Retinal pigment epithelial cell (primary cell): ENCODE data around the gene VEZF1.

ENCODE experiments used
- DNase-seq: peaks from one replicate; pipeline ENCODE4 v3.0.0-alpha.2; 2010; ENCODE audit warnings: low read depth
- H3K4me3 ChIP-seq: 2 replicates; pipeline ENCODE4 v1.5.1; 2011; ENCODE audit warnings: mild to moderate bottlenecking, low read length, control low read depth, moderate library complexity
- CTCF ChIP-seq: conservative IDR thresholded peaks from 2 replicates; pipeline ENCODE4 v1.5.1; 2011; ENCODE audit warnings: low read depth, low read length, control low read depth, inconsistent platforms

The VEZF1 gene

DNA sequence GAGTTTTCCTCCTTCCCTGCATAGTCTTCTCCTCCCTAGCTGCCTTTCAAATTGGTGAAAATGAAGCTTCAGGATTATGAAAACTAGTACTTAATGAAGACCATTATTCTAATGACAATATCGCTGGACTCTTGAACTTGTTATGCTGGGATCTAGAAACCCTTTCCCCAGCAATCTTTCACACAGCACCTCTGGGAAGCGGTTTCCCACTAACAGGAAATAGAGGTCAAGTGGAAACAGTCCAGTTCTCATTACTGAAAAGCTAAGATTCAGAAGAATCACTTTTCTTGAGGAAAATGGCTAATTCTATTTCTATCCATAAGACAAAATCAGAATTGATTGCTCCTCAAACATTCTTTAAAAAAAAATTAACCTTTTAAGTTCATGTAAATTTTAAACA lies 2.0 kb upstream of the VEZF1 start:
- H3K4me3 ChIP-seq = no peak overlapping the region
- no peak for DNase-seq
- TF ChIP-seq CTCF = no peak

DNA sequence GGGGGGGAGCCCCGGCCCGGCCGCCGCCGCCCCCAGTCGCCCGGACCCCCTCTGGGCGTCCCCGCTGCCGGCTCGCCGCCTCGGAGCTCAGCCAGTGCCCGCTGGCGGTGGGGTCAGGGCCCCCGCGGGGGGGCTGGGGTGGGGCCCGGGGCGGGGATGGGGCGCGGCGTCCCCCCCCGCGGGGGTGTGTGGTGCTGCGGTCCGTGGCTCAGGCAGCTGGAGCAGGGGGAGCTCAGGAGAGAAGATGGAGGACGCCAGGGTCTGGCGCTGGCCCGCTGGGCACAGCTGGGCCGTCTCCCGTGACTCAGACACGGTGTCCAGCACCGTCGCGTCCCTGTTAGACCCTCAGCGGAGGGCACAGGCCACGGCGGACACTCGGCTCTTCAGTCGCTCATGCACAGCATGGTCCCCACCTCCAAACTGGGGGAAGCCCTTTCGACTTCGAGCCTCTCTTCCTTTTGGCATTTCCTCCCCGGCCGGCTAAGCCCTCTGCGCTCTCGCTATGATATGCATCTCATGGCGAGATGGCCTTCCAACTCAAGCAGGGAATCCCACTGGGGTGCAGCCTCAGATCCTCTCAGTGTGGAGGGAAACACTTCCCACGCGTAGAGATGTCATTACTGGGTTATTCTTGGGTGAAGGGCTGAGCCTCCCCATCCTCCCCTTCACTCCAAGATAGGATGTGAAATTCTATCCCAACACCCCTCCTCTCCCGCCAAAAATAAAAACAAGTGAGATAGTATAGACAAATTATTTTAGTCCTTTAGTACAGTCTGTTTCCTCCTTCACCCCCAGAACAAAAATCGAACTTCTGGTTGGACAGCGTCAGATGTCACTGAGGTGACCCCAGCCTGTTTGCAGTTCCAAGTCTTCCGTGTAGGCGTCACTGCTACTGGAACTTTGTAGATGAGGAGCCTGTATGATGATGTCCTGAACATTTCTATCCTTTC lies 522 bp upstream of the VEZF1 start:
- no peak for TF ChIP-seq CTCF
- no peak for DNase-seq
- H3K4me3 ChIP-seq = peak overlapping the region; percentile 63

DNA sequence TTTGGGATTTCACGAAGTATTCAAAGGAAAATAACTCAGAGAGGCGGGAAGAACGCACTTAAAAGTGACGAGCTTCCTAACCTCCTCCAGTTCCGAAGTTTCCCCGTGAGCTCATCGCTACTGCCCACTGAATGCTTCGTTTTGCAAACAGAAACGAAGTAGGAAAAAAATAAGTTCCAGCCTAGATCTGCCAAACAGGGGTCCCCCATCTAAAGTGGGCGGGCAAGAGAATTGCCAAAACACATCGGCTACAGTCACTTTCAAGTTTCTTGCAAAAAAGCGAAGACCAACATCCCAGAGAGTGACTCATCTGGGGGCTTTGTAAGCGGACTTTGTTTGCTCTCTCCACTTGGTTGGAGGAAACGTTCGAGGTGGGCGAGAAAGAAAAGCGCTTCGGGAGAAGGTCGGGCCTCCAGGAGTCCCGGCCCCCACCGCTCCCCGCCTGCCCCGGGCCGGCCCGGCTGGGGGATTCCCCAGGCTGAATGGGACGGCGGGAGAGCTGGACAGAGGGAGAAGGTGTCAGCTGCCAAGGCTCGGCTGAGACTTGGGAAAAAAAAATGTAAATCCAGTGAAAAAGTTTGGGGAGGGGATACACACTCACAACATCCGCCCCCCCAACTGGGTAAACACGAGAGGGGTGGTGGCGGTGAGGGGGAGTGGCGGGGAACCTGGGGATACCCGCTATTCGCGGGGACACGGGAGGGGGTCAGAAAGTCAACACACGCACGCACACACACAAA lies 1.0 kb downstream of the VEZF1 start:
- peak overlapping the region; percentile 77 for H3K4me3 ChIP-seq
- TF ChIP-seq CTCF = no peak
- DNase-seq = peak; percentile 48

- TF ChIP-seq CTCF = no peak
- H3K4me3 ChIP-seq = no peak overlapping the region
- no peak for DNase-seq
Measured at GRCh38 chr17:57985675-57985974, 2.4 kb downstream of the VEZF1 start.

- TF ChIP-seq CTCF = no peak
- H3K4me3 ChIP-seq = no peak overlapping the region
- no peak for DNase-seq
Measured at GRCh38 chr17:57984936-57985674, 2.9 kb downstream of the VEZF1 start.

GRCh38 chr17:57984261-57984890 lies 3.7 kb downstream of the VEZF1 start:
- DNase-seq = no peak
- TF ChIP-seq CTCF = no peak

More at GRCh38 chr17:57984261-57984890, 3.7 kb downstream of the VEZF1 start:
- H3K4me3 ChIP-seq = no peak overlapping the region
